Putamen (tissue), 1 donor: ENCODE measurements around the gene IRF7.
"Not testable (repeated sequence)": the region's sequence is repeated elsewhere in the genome, so short reads cannot be mapped to it uniquely, and the experiment has no call there.

ENCODE experiments used
- DNase-seq: peaks from one replicate; pipeline ENCODE4 v3.0.0-alpha.2; 2016; ENCODE audit warnings: low spot score

The IRF7 gene

DNA sequence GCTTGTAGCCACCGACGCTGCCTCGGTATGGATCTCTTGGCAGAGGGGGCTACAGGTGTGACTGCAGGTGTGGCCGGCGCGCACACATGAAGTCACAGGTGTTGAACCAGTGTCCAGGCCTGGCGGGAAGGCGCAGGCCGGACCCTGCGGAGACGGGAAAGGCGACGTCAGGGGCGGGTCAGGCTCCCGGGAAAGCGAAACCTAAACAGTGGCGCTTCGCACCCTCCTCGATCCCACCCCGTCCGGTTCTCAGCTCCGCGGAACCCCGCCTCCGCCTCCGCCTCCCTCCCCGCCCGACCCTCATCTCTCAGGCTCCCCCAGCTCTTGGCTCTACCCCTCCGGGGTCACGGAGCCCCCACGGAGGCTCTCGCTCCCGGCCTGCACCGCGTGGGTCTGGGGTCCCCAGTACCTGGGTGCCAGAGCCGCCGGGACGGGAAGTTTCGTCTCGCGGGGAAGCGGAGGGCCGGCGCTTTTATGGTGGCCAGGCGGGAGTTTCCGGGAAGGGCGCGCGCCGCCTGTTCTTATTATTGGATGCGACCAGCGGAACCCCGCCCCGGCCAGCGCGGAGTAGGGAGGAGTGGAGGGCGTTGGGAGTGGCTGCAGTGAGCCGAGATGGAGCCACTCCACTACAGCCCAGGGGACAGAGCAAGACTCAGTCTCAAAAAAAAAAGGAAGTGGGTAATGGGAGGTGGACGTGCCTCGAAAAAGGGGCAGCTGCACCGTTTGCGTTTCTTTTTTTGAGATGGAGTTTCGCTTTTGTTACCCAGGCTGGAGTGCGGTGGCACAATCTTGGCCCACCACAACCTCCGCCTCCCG, at the start of gene IRF7:
TSS of gene IRF7 (minus strand) at position 447 of the 816 bp plus-strand sequence. CDS start 586 bp downstream, outside the sequence.
- peak; percentile 84 for DNase-seq

DNA sequence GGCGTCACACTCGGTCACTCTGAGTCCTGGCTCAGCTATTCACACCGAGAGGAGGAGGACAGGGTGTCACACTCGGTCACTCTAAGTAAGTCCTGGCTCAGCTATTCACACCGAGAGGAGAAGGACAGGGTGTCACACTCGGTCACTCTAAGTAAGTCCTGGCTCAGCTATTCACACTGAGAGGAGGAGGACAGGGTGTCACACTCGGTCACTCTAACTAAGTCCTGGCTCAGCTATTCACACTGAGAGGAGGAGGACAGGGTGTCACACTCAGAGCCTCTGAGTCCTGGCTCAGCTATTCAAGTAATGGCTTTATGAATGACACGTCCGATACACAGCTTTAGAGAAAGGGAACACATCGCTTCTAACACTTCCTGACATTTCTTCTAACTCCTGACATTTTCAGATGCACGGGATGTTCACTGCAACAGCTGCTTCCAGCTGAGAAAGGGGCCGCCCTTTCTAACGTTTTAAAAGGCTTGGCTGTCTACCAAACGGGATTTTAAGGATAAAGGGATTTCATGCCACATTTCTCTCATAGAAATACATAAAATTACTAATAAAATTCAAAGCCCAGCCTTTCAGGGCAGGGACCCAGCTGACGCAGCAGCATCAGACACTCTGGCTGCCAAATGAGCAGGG, 49.4 kb upstream of the IRF7 start:
- no peak for DNase-seq

- peak; percentile 42 for DNase-seq
Observed at GRCh38 chr11:662689-663274, 47.0 kb upstream of the IRF7 start.

- DNase-seq = no peak
Observed at GRCh38 chr11:660681-661444, 45.1 kb upstream of the IRF7 start.

GRCh38 chr11:660281-660680, 44.5 kb upstream of the IRF7 start:
- DNase-seq = no peak

GRCh38 chr11:659532-660085, 43.9 kb upstream of the IRF7 start:
- DNase-seq = no peak

DNA sequence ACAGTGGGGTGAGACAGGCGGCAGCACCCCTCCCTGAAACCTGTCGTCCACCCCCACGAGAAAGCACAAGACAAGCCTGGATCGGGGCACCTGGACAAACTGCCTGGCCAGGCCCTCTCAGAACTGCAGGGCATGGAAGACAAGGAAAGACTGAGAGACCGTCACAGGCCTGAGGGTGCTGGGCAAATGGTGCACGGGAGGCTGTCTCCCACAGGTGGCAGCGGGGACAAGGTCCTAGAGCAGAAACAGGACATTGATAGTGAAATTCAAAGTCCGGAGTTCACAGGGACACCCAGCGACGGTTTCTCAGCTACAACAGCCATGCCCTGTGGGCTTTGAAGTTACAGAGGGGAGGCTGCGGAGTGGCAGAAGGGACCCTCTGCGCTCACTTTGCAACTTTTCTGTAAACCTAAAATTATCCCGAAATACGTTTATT, 42.0 kb upstream of the IRF7 start:
- no peak for DNase-seq

DNA sequence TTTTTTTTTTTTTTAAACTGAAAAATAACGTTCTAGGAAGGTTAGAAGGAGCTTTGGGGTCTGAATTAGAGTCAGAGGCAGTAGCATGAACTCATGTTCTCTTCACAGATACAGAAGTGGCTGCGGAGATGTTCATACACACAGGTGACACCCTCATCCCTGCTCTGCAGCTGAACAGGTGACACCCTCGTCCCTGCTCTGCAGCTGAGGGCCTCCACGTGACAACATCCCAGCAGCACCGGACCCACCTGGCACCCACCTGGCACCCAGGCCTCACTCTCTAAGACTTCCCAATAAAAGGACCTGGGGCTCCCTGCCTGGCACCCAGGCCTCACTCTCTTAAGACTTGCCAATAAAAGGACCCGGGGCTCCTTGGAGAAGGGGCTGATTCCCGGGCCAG, 41.1 kb upstream of the IRF7 start:
- DNase-seq = no peak

DNA sequence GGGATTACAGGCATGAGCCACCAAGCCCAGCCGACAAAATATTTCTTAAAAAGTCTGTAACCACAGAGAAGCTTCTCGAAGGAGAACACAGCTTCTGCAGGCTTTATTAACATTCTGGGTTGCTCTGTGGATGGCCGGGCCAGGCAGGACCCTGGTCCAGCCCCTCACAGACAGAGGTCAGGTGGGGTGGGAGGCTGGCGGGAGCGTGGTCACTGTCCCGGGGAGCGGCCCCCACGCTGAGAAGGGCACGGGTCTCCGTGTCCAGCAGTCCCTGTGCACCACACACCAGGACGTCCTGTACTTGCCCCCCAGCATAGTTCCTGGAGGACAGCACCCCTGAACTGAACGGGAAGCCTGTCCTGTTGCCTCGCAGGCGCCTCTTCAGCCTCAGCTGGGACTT, 40.7 kb upstream of the IRF7 start:
- no peak for DNase-seq

DNA sequence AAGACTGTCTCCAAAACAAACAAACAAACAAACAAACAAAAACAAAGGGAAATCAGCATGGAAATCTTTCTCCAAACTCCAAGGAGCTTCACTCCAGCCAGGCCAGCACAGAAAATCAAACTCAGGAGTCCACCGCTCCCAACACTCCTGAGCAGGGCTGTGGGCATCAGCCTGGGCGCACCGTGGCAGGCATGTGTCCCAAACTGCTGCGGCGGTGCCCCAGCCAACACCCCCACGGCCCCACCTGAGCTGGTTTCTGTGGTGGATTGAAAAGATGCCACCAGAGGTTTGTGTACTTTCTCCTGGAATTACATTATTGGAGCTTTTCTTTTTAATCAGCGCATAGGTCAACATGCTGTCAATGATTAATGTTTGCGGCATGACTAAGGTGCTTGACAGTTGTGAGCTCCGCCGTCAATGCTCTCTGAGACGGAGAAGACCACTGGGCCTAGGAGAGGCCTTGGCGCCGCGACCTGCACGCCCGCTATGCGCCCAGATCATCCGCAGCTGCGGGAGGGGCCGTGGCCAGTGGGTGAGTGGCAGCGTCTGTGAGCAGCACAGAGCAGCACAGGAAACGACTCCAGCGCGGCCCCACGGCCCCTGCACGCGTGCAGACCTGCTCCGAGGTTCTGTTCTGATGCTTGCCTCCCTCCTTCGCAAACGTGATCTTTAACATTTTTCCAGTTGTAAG, 39.4 kb upstream of the IRF7 start:
- no peak for DNase-seq

DNA sequence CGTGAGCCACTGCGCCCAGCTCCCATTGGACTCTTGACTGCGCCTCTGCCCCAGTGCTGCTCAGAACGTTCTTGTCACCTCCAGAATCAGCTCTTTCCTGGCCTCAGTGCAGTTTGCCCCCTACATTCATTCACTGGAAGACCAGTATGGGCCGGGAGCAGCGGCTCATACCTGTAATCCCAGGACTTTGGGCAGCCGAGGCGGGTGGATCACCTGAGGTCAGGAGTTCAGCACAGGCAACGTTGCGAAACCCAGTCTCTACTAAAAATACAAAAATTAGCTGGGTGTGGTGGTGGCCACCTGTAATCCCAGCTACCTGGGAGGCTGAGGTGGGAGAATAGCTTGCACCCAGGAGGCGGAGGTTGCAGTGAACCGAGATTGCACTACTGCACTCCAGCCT, 38.7 kb upstream of the IRF7 start:
- DNase-seq = not testable (repeated sequence)

- DNase-seq = no peak
Observed at GRCh38 chr11:653837-654236, 38.1 kb upstream of the IRF7 start.

DNA sequence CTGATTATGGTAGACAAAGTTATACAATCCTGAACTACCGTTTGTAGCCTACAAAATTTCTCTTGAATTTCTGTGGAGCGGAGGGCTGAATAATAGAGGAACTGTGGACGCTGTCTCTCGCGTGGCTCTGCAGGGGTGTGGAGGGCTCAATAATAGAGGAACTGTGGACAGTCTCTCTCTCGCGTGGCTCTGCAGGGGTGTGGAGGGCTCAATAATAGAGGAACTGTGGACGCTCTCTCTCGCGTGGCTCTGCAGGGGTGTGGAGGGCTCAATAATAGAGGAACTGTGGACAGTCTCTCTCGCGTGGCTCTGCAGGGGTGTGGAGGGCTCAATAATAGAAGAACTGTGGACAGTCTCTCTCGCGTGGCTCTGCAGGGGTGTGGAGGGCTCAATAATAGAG, 37.4 kb upstream of the IRF7 start:
- not testable (repeated sequence) for DNase-seq

DNA sequence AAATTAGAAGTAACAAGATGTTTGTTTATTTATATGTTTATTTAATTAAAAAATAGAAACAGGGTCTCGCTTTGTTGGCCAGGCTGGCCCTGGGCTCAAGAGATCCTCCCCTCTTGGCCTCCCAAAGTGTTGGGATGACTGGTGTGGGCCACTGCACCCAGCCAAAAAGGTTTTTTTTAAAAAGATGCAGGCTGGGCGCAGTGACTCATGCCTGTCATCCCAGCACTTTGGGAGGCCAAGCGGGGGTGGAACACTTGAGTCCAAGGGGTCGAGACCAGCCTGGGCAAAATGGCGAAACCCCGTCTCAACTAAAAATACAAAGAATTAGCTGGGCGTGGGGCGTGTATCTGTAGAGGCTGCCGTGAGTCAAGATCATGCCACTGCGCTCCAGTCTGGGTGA, 34.7 kb upstream of the IRF7 start:
- no peak for DNase-seq

DNA sequence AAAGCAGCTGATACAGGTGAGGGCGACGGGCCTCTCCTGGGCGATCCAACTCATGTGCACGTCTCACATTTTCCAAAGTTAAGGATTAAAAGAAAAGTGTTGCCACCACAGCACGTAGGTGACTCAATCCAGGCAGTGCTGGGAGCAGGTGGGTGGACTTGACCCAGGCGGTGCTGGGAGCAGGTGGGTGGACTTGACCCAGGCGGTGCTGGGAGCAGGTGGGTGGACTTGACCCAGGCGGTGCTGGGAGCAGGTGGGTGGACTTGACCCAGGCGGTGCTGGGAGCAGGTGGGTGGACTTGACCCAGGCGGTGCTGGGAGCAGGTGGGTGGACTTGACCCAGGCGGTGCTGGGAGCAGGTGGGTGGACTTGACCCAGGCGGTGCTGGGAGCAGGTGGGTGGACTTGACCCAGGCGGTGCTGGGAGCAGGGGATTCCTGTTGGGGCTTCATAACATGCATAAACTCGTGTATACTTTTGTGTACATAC, 32.0 kb upstream of the IRF7 start:
- not testable (repeated sequence) for DNase-seq

GRCh38 chr11:646214-646613, 30.5 kb upstream of the IRF7 start:
- no peak for DNase-seq

GRCh38 chr11:645536-645935, 29.8 kb upstream of the IRF7 start:
- peak; percentile 70 for DNase-seq

DNA sequence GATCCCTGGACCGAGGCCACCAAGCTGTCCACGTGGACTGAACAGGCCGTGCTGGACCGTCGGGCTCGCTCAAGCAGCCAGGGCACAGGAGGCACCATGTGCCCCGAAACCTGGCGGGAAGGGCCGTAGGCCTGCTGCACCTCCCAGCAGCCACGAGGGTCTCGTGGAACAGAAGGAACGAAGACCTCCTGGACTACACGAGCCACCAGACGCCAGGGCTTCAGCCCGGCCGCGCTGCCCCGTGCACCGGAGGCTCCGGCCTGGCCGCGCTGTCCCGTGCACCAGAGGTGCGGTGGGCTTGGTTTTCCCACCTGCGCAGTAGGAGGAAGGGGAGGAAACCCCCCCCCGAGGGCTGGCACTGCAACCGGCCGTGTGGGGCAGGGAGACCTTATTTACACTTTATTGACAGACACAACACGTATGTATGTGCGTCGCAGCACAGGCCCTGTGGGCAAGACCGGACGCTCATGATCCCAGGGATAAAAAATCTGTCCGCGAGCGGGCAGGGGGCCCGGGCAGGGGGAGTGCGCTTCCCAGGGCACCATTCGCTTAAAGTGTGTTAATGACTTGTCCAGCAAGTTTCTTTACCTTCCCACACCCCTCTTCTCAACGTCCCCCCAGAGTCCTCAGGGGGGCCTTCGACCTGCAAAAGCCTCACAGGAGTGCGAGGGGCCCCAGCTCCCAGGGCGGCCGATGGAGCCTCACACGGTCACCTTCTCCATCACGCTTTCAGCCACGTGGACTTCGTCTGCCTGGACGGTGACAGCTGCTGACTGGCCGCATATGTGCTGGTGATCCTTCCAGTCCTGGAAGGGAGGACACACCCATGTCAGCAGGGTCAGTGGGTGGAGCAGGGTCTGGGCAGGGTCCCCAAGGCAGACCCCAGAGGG, 28.3 kb upstream of the IRF7 start:
- no peak for DNase-seq

- DNase-seq = no peak
Observed at GRCh38 chr11:643366-643765, 27.6 kb upstream of the IRF7 start.

GRCh38 chr11:641806-642370, 26.1 kb upstream of the IRF7 start:
- DNase-seq = no peak
